ENCODE results near the gene PYROXD2. TPM values are rescaled to one million over a fixed set of nuclear protein-coding genes. Genes with fewer than 3 reads are reported as not detected.

Gene PYROXD2
- total RNA-seq, 1 donor = 6.5 TPM

GRCh38 chr10:98420786-98421185 lies 5.8 kb upstream of the PYROXD2 start:
- DNase-seq (ENCODE audit: low read depth) = no peak
- TF ChIP-seq CTCF (IDR thresholded peaks at IDR 0.05; ENCODE audit: insufficient read depth, low read length) = no peak
- no peak overlapping the region for H3K4me3 ChIP-seq (ENCODE audit: low read depth, low read length)

- no peak overlapping the region for H3K4me3 ChIP-seq (ENCODE audit: low read depth, low read length)
- DNase-seq (ENCODE audit: low read depth) = no peak
- TF ChIP-seq CTCF (IDR thresholded peaks at IDR 0.05; ENCODE audit: insufficient read depth, low read length) = no peak
Observed at GRCh38 chr10:98419469-98420261, 4.7 kb upstream of the PYROXD2 start.

GRCh38 chr10:98418665-98419468 lies 3.9 kb upstream of the PYROXD2 start:
- DNase-seq (ENCODE audit: low read depth) = no peak
- TF ChIP-seq CTCF (IDR thresholded peaks at IDR 0.05; ENCODE audit: insufficient read depth, low read length) = no peak
- H3K4me3 ChIP-seq (ENCODE audit: low read depth, low read length) = no peak overlapping the region

- no peak overlapping the region for H3K4me3 ChIP-seq (ENCODE audit: low read depth, low read length)
- no peak for DNase-seq (ENCODE audit: low read depth)
- no peak for TF ChIP-seq CTCF (IDR thresholded peaks at IDR 0.05; ENCODE audit: insufficient read depth, low read length)
Observed at GRCh38 chr10:98417973-98418664, 3.1 kb upstream of the PYROXD2 start.

- no peak for DNase-seq (ENCODE audit: low read depth)
- no peak overlapping the region for H3K4me3 ChIP-seq (ENCODE audit: low read depth, low read length)
- no peak for TF ChIP-seq CTCF (IDR thresholded peaks at IDR 0.05; ENCODE audit: insufficient read depth, low read length)
Observed at GRCh38 chr10:98417481-98417959, 2.5 kb upstream of the PYROXD2 start.

GRCh38 chr10:98416606-98417388 lies 1.8 kb upstream of the PYROXD2 start:
- TF ChIP-seq CTCF (IDR thresholded peaks at IDR 0.05; ENCODE audit: insufficient read depth, low read length) = no peak
- no peak for DNase-seq (ENCODE audit: low read depth)
- no peak overlapping the region for H3K4me3 ChIP-seq (ENCODE audit: low read depth, low read length)
